H1 (cell line): ENCODE measurements around the gene CNTD1. TPM values are rescaled to one million over a fixed set of nuclear protein-coding genes. Genes with fewer than 3 reads are reported as not detected.
A peak's percentile ranks its signal among the peaks of the same experiment; 100 is the strongest.

Source experiments
- CHD7 ChIP-seq: fragments of 300-600 bp; sonication (generic); IDR thresholded peaks from 2 replicates; pipeline ENCODE4 v1.7.1; 2012; ENCODE audit warnings: low read length, moderate library complexity, mild to moderate bottlenecking, inconsistent platforms; ENCODE audit not compliant: insufficient replicate concordance
- EGR1 ChIP-seq: IDR thresholded peaks from 2 replicates; pipeline ENCODE4 v1.6.1; 2011; ENCODE audit warnings: low read depth, low read length, borderline replicate concordance
- FOSL1 ChIP-seq: IDR thresholded peaks from 2 replicates; pipeline ENCODE4 v1.6.1; 2011; ENCODE audit warnings: mild to moderate bottlenecking, low read depth, low read length, moderate library complexity; ENCODE audit not compliant: insufficient read depth
- RBBP5 ChIP-seq: IDR thresholded peaks from 2 replicates; pipeline ENCODE4 v1.7.1; 2012; ENCODE audit warnings: low read depth, mild to moderate bottlenecking, inconsistent platforms, low read length, moderate library complexity, borderline replicate concordance
- SIRT6 ChIP-seq: IDR thresholded peaks from one replicate; pipeline ENCODE4 v1.7.1; 2012; ENCODE audit warnings: low read length, inconsistent platforms
- TAF1 ChIP-seq: IDR thresholded peaks from 2 replicates; pipeline ENCODE4 v1.6.1; 2011; ENCODE audit warnings: mild to moderate bottlenecking, low read depth, low read length
- TBP ChIP-seq: IDR thresholded peaks from 2 replicates; pipeline ENCODE4 v1.6.1; 2011; ENCODE audit warnings: low read depth, low read length, improper control_type of control experiment
- ZNF274 ChIP-seq: IDR thresholded peaks from 2 replicates; pipeline ENCODE4 v1.7.0; 2012; ENCODE audit warnings: low read length, borderline replicate concordance; ENCODE audit errors: extremely low read depth
- polyA plus RNA-seq, 7 experiments: library from polyadenylated mRNA; depleted of rRNA in 3 of 7; stranded (reverse) in 5 of 7; unstranded in 2 of 7; fragments of >200 nt in 5 of 7; fragments of 200-250 nt in 2 of 7; gene quantifications; 1 replicate in 5 of 7; 2 replicates in 1 of 7; 4 replicates in 1 of 7; pipeline versions ENCODE4 v1.2.1 to v1.2.3, GENCODE V29; 2011 to 2013; ENCODE audit warnings: missing spikeins in 2 of 7, mixed read lengths in 2 of 7
- total RNA-seq: library from RNA; stranded (reverse); fragmentation: NEBNext Ultra II Directional; extraction: Animal tissue kit (Norgen Biotek cat#: 25700); gene quantifications from 2 replicates; pipeline ENCODE4 v1.2.1, GENCODE V29; 2021
- TF ChIP-seq, protein P1 (sequence below): IDR thresholded peaks from 2 replicates; pipeline ENCODE4 v1.6.1; 2011; ENCODE audit warnings: low read depth, mild to moderate bottlenecking, low read length; ENCODE audit not compliant: insufficient read depth

The CNTD1 gene
- total and polyA plus RNA-seq, 2 of the 8 experiments (the other 6 are each of a cell fraction or from before 2014, with no cell fraction given), result not detected

DNA sequence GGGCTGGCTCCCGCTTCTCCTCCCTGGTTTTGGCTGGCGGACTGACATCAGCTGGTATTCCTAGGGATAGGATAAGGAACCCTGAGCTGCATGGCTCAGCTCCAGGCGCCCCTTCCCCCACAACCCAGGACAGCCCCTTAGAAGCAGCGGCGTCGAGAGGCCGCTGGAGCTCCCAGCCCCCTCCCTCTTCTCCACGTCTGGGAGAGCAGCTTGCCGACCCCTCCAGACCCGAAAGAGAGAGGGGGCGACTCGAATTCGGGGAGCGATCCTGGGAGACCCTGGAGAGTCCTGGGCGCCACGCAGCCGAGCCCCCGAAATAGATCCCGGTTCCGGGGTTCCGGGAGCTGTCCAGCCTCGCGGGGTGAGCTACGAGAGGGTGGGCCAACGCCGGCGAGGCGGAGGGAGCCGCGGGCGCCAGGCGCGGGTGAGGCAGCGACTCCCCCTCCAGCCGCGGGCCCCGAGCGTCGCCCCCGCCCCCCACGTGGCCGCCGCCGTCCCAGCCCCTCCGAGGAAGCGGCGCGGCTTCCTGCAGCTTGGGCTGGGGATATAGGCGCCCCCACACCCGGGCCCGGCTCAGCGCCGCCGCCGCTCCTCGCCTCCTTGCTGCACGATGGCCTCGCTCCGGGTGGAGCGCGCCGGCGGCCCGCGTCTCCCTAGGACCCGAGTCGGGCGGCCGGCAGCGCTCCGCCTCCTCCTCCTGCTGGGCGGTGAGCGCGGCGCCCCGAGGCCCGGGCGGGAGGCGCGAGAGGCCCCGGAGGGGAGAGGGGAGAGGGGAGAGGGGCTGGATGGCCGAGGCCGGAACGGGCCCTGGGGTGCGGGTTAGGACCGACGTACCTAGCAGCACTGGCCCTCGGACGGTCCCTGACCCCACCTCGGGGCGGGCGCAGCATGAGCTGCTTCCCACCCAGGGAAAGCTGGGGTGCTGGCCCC, 37.7 kb upstream of the CNTD1 start, which contains the start of gene RAMP2 (continued):
- TF ChIP-seq CHD7, result no peak
- TF ChIP-seq RBBP5, result peak; percentile 2; the same call in 1 of the 2 replicates
- TF ChIP-seq TBP, result no peak
- TF ChIP-seq SIRT6, result no peak
- no peak for TF ChIP-seq ZNF274
- TF ChIP-seq FOSL1, result no peak
- no peak for TF ChIP-seq EGR1
- no peak for TF ChIP-seq TAF1
- TF ChIP-seq, protein P1, sequence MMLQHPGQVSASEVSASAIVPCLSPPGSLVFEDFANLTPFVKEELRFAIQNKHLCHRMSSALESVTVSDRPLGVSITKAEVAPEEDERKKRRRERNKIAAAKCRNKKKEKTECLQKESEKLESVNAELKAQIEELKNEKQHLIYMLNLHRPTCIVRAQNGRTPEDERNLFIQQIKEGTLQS, result no peak
